Subcutaneous abdominal adipose tissue (tissue), 5 donors: Measurements from ENCODE around the gene ATP1A4.

Experiments used
- H3K27ac ChIP-seq: one replicate; pipeline ENCODE4 v1.7.0; 2013; ENCODE audit warnings: low read depth, mild to moderate bottlenecking, inconsistent platforms, low read length, moderate library complexity
- H3K27me3 ChIP-seq, 5 donors: one replicate each; pipeline ENCODE4 v1.7.0; 2013; ENCODE audit warnings: low read length in 5 of 5, inconsistent platforms in 1 of 5; ENCODE audit not compliant: control insufficient read depth in 5 of 5, insufficient read depth in 4 of 5
- H3K36me3 ChIP-seq, 5 donors: one replicate each; pipeline ENCODE4 v1.7.0; 2013; ENCODE audit warnings: low read length in 5 of 5; ENCODE audit not compliant: control insufficient read depth in 5 of 5, insufficient read depth in 5 of 5
- H3K4me1 ChIP-seq, 5 donors: one replicate each; pipeline ENCODE4 v1.7.0; 2013; ENCODE audit warnings: low read length in 5 of 5, mild to moderate bottlenecking in 3 of 5, moderate library complexity in 1 of 5; ENCODE audit not compliant: control insufficient read depth in 5 of 5, insufficient read depth in 5 of 5
- H3K4me3 ChIP-seq, 5 donors: one replicate each; pipeline ENCODE4 v1.7.0; 2013; ENCODE audit warnings: low read length in 5 of 5, low read depth in 1 of 5
- H3K9ac ChIP-seq, 5 donors: one replicate each; pipeline ENCODE4 v1.7.0; 2013; ENCODE audit warnings: low read length in 5 of 5, mild to moderate bottlenecking in 4 of 5, moderate library complexity in 3 of 5
- H3K9me3 ChIP-seq, 5 donors: one replicate each; pipeline ENCODE4 v1.7.0; 2013; ENCODE audit warnings: low read length in 5 of 5; ENCODE audit not compliant: control insufficient read depth in 5 of 5
- donor health status: healthy.
- donor health status: healthy.
- donor health status: healthy.
- donor health status: healthy.
- donor health status: healthy.

Gene ATP1A4

DNA sequence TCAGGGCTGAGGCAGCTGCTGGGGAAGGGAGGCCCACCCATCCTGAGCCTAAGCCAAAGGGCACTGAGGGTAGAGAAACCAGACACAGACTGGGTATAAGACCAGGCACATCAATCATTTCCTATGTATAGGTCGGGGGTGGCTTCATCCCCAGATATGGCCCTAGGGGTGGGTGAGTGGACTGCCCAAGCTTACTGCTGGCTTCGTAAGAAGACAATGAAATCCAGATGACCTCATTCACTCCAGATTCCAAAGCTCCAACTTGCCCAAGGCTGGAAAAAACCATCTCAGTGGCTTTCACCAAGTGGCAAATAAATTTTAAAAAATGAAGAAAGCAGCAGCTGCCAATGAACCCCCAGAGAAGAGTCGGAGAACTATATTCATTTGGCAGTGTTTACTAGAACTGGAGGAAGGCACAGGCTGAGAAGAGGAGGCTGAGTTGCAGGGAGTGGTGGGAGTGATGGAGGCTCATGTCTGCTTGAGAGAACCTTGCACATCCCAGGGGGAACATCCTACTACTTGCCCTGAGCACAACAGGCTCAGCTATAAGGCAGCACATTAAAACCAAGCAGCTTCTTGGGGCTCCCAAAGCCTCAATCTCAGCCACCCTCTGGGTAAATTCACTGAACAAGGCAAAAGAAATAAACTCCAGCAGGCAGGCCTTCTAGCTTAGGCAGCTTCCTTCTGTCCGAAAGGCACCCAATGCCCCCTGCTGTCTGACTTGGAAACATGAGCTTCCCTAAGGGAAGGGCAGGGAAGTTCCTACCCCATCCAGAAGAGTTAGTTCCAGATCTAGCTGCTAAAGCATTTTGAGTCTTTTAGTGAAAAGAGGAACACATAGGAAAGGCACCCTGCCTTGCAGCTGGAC, 67.9 kb downstream of the ATP1A4 start:
- peak overlapping the region in 4 of 5 donors; percentile 9 to 50 (median 14) for H3K9ac ChIP-seq

DNA sequence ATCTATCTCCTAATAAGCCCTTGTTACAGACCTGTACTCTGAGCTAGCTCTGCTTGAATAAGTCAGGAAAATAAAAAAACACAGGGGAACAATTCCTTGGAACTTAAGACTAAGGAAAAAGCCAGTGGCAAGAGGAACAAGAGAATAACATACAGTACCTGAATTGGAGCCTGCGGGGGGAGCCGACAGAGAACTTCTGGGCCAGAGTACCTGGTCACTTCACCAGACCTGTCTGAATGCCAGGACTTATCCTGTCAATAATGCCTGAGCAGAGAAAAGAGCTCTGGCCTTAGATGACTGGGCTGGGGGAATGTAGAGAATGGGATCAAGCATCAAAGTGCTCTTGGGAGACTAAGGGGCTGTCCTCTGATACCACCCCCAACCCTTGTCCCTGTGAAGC, 68.9 kb downstream of the ATP1A4 start:
- Histone ChIP-seq H3K27me3 (no peaks in the 10 kb centered on the region), H3K9me3 (no peaks in the 10 kb centered on the region), H3K27ac (peak overlapping the region; percentile 75), H3K9ac (no peak overlapping the region), H3K4me3 (no peak overlapping the region), H3K4me1 (peaks cover 4 to 35% (median 21%) of the 10 kb centered on the region in 5 donors), H3K36me3 (peaks cover 57 to 97% (median 91%) of the 10 kb centered on the region in 5 donors)

More for the DNA sequence above, 67.9 kb downstream of the ATP1A4 start:
- Histone ChIP-seq H3K4me3 (no peak overlapping the region), H3K9me3 (no peaks in the 10 kb centered on the region), H3K4me1 (peaks cover 4 to 35% (median 21%) of the 10 kb centered on the region in 5 donors), H3K36me3 (peaks cover 58 to 97% (median 91%) of the 10 kb centered on the region in 5 donors), H3K27ac (peak overlapping the region; percentile 75), H3K27me3 (no peaks in the 10 kb centered on the region)

DNA sequence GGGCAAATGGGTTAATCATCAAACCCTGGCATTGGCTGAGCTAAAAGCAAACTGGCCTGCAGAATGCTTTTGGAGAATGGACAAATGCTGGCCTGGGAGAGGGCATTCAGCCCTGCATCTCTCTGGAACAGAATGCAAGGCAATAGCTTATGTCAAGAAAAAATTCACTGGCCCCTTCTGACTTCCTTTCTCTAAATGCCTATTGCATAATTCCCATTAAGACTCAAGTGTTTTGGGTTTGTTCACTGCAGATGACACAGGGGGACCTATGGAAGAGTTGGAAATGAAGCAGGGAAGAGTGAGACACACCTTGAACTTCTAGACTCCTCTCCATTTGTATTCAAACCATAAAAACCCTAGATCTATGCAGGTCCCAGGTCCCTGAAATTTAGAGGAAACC, 69.7 kb downstream of the ATP1A4 start:
- Histone ChIP-seq H3K4me1 (peaks cover 4 to 29% (median 21%) of the 10 kb centered on the region in 5 donors), H3K4me3 (no peak overlapping the region), H3K27ac (peak overlapping the region; percentile 6), H3K9ac (peak overlapping the region in 1 of 5 donors; percentile 13), H3K27me3 (no peaks in the 10 kb centered on the region), H3K36me3 (peaks cover 56 to 97% (median 91%) of the 10 kb centered on the region in 5 donors), H3K9me3 (no peaks in the 10 kb centered on the region)

DNA sequence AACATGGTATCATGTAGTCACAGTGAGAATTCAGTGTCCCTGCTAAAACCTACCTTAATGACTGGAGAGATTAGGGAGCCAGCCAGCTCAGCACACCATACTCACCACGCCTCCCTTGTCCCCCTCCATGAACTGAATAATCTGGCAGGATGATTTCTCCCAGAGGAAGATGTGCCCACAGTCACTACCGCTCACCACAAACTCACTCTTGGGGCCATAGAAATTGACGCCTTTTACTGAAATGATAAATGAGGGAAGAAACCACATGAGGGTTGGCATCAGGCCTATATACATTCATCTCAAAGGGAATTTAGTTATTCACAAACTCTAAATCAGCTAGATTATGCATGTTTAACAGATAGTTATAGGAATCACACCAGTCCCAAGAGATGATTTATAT, 71.1 kb downstream of the ATP1A4 start:
- Histone ChIP-seq H3K4me1 (peaks cover 4 to 23% (median 17%) of the 10 kb centered on the region in 5 donors), H3K9me3 (no peaks in the 10 kb centered on the region), H3K27ac (no peak overlapping the region), H3K9ac (no peak overlapping the region), H3K36me3 (peaks cover 62 to 99% (median 92%) of the 10 kb centered on the region in 5 donors), H3K27me3 (no peaks in the 10 kb centered on the region), H3K4me3 (no peak overlapping the region)

DNA sequence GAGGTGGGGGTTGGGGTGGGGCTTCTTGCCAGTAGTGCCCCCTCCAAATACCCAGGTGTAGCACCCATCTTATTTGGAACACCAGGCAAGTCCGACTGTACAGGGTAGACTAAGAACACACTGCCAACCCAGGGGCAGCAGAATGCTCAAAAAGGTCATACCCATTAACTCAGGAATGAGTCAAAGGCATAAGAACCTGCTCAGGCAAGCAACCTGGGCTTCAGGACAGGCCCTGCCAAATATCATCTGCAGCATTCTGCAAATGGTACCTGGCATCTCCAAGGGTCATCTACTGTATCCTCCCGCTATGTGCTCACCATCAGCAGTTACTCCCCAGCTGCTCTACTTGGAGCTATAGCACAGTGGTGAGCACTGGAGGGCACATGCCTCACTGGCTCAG, 73.2 kb downstream of the ATP1A4 start:
- Histone ChIP-seq H3K9ac (no peak overlapping the region), H3K36me3 (peaks cover 65 to 97% (median 94%) of the 10 kb centered on the region in 5 donors), H3K4me3 (no peak overlapping the region), H3K4me1 (peaks cover 0 to 5% (median 3%) of the 10 kb centered on the region in 5 donors), H3K9me3 (no peaks in the 10 kb centered on the region), H3K27me3 (no peaks in the 10 kb centered on the region), H3K27ac (no peak overlapping the region)

DNA sequence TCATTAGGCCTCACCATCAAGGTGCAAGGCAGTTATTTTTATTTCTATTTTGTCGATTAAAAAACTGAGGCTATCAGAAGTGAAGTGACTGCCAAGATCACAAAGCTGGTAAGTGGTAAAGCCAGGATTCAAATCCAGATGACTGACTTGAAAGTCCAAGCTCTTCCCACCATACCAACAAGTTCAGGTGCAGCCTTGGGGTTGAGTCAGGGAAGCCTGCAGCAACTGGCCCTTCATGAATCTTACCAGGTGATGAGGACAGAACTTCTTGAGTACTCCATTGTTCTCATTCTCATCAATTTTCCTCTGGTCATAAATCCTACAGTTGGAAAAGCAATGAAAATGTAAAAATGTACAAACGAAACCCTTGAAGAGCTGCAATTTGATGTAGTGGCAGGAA, 73.9 kb downstream of the ATP1A4 start:
- Histone ChIP-seq H3K27me3 (no peaks in the 10 kb centered on the region), H3K27ac (no peak overlapping the region), H3K9me3 (no peaks in the 10 kb centered on the region), H3K4me1 (no peaks in the 10 kb centered on the region), H3K9ac (no peak overlapping the region), H3K4me3 (no peak overlapping the region), H3K36me3 (peaks cover 70 to 98% (median 94%) of the 10 kb centered on the region in 5 donors)

DNA sequence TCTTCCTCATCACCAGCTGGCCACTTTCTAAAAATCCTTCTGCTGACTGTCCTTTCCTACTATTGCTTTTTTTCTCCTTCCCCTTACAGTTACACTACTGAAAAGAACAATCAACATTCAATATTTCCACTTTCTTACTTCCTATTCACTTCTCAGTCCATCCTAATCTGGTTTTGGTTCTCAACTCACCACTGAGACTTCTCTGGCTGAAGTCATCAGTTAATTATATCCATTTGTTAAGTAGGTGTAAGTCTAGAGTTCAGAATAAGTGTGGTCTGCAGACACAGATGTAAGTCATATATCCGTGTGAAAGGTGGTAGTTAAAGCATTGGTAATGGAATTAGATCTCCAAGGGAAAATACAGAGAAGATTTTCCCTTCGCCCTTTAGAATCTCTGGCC, 75.2 kb downstream of the ATP1A4 start:
- Histone ChIP-seq H3K27me3 (no peaks in the 10 kb centered on the region), H3K4me1 (no peaks in the 10 kb centered on the region), H3K27ac (no peak overlapping the region), H3K36me3 (peaks cover 72 to 98% (median 94%) of the 10 kb centered on the region in 5 donors), H3K9me3 (no peaks in the 10 kb centered on the region), H3K9ac (no peak overlapping the region), H3K4me3 (no peak overlapping the region)

DNA sequence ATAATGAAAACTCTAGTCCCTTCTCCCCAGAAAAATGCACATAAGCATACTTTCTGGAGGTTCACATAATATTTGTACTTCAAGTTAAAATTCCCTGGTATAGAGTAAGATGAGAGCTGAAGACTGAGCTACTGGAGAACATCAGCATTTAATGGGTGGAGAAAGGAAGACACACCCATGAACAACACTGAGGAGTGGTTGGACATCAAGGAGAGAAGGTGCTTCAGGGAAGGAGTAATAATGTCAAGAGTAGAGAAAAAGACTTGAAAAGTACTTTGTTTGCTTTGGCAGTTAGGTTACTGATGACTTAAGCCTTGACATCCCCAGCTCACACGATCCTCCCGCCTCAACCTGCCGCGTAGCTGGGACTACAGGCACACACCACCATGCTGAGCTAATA, 75.6 kb downstream of the ATP1A4 start:
- Histone ChIP-seq H3K27ac (no peak overlapping the region), H3K36me3 (peaks cover 68 to 98% (median 94%) of the 10 kb centered on the region in 5 donors), H3K27me3 (no peaks in the 10 kb centered on the region), H3K9me3 (no peaks in the 10 kb centered on the region), H3K4me1 (no peaks in the 10 kb centered on the region), H3K4me3 (no peak overlapping the region), H3K9ac (no peak overlapping the region)

DNA sequence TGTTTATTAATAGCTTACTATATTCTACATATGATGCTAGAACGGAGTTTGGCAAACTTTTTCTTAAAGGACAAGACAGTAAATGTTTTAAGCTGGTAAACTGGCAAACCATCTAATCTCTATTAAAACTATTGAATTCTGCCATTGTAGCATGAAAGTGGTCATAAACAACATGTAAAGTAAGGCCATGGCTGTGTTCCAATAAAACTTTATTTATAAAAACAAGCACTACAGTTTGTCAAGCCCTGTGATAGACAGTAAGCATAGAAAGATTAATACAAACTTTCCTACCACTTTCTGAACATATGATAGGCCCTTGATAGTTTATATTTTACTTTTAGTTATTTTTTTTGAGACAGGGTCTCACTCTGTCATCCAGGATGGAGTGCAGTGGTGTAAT, 76.2 kb downstream of the ATP1A4 start:
- no peak overlapping the region for H3K27ac ChIP-seq
- no peak overlapping the region for H3K4me3 ChIP-seq
- peaks cover 65 to 98% (median 90%) of the 10 kb centered on the region in 5 donors for H3K36me3 ChIP-seq
- no peaks in the 10 kb centered on the region for H3K27me3 ChIP-seq
- no peaks in the 10 kb centered on the region for H3K9me3 ChIP-seq
- H3K9ac ChIP-seq = no peak overlapping the region
- H3K4me1 ChIP-seq = no peaks in the 10 kb centered on the region

DNA sequence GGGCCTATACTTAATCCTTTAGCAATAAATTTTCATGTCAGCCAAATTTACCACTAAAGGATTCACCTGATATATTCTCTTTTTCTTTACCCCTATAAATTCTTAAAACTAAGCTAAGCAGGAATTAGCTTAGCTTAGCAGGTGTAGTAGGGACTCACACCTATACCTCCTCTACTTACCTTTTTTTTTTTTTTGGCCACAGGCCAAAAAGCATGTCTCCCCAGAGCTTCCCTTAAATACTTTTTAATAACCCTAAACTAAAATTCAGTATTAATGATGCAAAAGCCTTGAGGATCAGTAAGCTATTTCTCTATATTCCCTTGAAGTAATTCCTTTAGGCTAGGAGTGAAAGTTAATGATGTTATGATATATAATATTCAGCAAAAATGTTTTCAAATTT, 77.0 kb downstream of the ATP1A4 start:
- no peak overlapping the region for H3K9ac ChIP-seq
- peaks cover 59 to 96% (median 81%) of the 10 kb centered on the region in 5 donors for H3K36me3 ChIP-seq
- H3K4me1 ChIP-seq = no peaks in the 10 kb centered on the region
- H3K4me3 ChIP-seq = no peak overlapping the region
- H3K9me3 ChIP-seq = no peaks in the 10 kb centered on the region
- H3K27me3 ChIP-seq = no peaks in the 10 kb centered on the region
- H3K27ac ChIP-seq = no peak overlapping the region
